Measurements from ENCODE around the gene SPAG16. TPM values are rescaled to one million over a fixed set of nuclear protein-coding genes. Genes with fewer than 3 reads are reported as not detected.

Gene SPAG16
- total RNA-seq, 1 experiment from 2014 or later = 13.0 TPM

GRCh38 chr2:213241817-213242216 is 42.4 kb upstream of the SPAG16 start:
- ChIA-PET CTCF (no interaction called here), POLR2A (no interaction called here)
- DNase-seq (ENCODE audit: low read depth, low spot score) (no peak), ATAC-seq (no peak)
- no peaks in the 10 kb centered on the region for H3K36me3 ChIP-seq (ENCODE audit: control insufficient read depth, insufficient read depth, low read length)
- intact Hi-C loops (cut with micrococcal nuclease; ENCODE audit: unreplicated experiment) = no loop called here
- TF ChIP-seq TCF7L2 (IDR thresholded peaks at IDR 0.05; ENCODE audit: low read depth, low read length) = no peak
- no peak for TF ChIP-seq REST (IDR thresholded peaks at IDR 0.05; ENCODE audit: insufficient read depth in 1 of 2, low read depth in 2 of 2, low read length in 1 of 2)
- TF ChIP-seq SIN3A (IDR thresholded peaks at IDR 0.05; ENCODE audit: borderline replicate concordance, insufficient read depth, low read depth, low read length) = no peak
- no peak for TF ChIP-seq CTCF (IDR thresholded peaks at IDR 0.05)
- no peak for TF ChIP-seq POLR2AphosphoS5 (IDR thresholded peaks at IDR 0.05; ENCODE audit: low read depth, low read length)
- H3K4me1 ChIP-seq (ENCODE audit: control insufficient read depth, insufficient read depth, low read length) = no peaks in the 10 kb centered on the region
- no peak overlapping the region for H3K27ac ChIP-seq (ENCODE audit: low read length)
- no peaks in the 10 kb centered on the region for H3K27me3 ChIP-seq (ENCODE audit: control insufficient read depth, insufficient read depth, low read length)
- BruUV-seq (replicated peaks) = no TSS peak
- no peaks in the 10 kb centered on the region for H3K9me3 ChIP-seq (ENCODE audit: control insufficient read depth, insufficient read depth, low read depth, low read length)
- H3K4me3 ChIP-seq (ENCODE audit: low read depth in 2 of 2, low read length in 2 of 2) = no peak overlapping the region
- in situ Hi-C loops (cut with HindIII; ENCODE audit: low pct_unique_long_range_greater_than_20kb, low sequenced_read_pairs) = no loop called here

- no TSS peak for BruUV-seq (replicated peaks)
- in situ Hi-C loops (cut with HindIII; ENCODE audit: low pct_unique_long_range_greater_than_20kb, low sequenced_read_pairs) (no loop called here), intact Hi-C loops (cut with micrococcal nuclease; ENCODE audit: unreplicated experiment) (no loop called here)
- ChIA-PET CTCF (no interaction called here), POLR2A (no interaction called here)
- Histone ChIP-seq H3K4me3 (ENCODE audit: low read depth in 2 of 2, low read length in 2 of 2) (no peak overlapping the region), H3K27me3 (ENCODE audit: control insufficient read depth, insufficient read depth, low read length) (no peaks in the 10 kb centered on the region), H3K36me3 (ENCODE audit: control insufficient read depth, insufficient read depth, low read length) (no peaks in the 10 kb centered on the region), H3K4me1 (ENCODE audit: control insufficient read depth, insufficient read depth, low read length) (no peaks in the 10 kb centered on the region), H3K27ac (ENCODE audit: low read length) (no peak overlapping the region), H3K9me3 (ENCODE audit: control insufficient read depth, insufficient read depth, low read depth, low read length) (no peaks in the 10 kb centered on the region)
- ATAC-seq (no peak), DNase-seq (ENCODE audit: low read depth, low spot score) (no peak)
- no peak for TF ChIP-seq TCF7L2 (IDR thresholded peaks at IDR 0.05; ENCODE audit: low read depth, low read length)
- no peak for TF ChIP-seq POLR2AphosphoS5 (IDR thresholded peaks at IDR 0.05; ENCODE audit: low read depth, low read length)
- no peak for TF ChIP-seq REST (IDR thresholded peaks at IDR 0.05; ENCODE audit: insufficient read depth in 1 of 2, low read depth in 2 of 2, low read length in 1 of 2)
- TF ChIP-seq CTCF (IDR thresholded peaks at IDR 0.05) = no peak
- TF ChIP-seq SIN3A (IDR thresholded peaks at IDR 0.05; ENCODE audit: borderline replicate concordance, insufficient read depth, low read depth, low read length) = no peak
These were observed 41.6 kb upstream of the SPAG16 start for GRCh38 chr2:213242653-213243052.

Data from Panc1 (cell line).